Neutrophil (primary cell): Measurements from ENCODE around the gene GRIK3.

Experiments used
- H3K27ac ChIP-seq: fragments of 200-600 bp; sonication (generic); 2 replicates; pipeline ENCODE4 v1.5.1; 2016; ENCODE audit warnings: mild to moderate bottlenecking, moderate library complexity
- H3K27me3 ChIP-seq: fragments of 200-600 bp; sonication (generic); 2 replicates; pipeline ENCODE4 v1.6.0; 2016; ENCODE audit warnings: mild to moderate bottlenecking
- H3K36me3 ChIP-seq: fragments of 200-600 bp; sonication (generic); 2 replicates; pipeline ENCODE4 v1.5.1; 2017
- H3K4me1 ChIP-seq, 2 experiments: fragments of 200-600 bp in 1 of 2; sonication (generic) in 1 of 2; 1 replicate in 1 of 2; 2 replicates in 1 of 2; pipeline versions ENCODE4 v1.5.1 to v1.6.1; 2013 to 2016; ENCODE audit warnings: low read depth in 1 of 2, low read length in 1 of 2, mild to moderate bottlenecking in 1 of 2, moderate library complexity in 1 of 2; ENCODE audit not compliant: control insufficient read depth in 1 of 2, insufficient read depth in 1 of 2
- H3K4me3 ChIP-seq, 2 experiments: fragments of 200-600 bp in 1 of 2; sonication (generic) in 1 of 2; 1 replicate in 1 of 2; 2 replicates in 1 of 2; pipeline ENCODE4 v1.5.1; 2013 to 2016; ENCODE audit warnings: low read depth in 1 of 2, low read length in 1 of 2, mild to moderate bottlenecking in 1 of 2, moderate library complexity in 1 of 2
- H3K9me3 ChIP-seq: fragments of 200-600 bp; sonication (generic); 2 replicates; pipeline ENCODE4 v1.5.1; 2016
- TF ChIP-seq, protein P1 (sequence below): fragments of 200-600 bp; sonication (generic); IDR thresholded peaks from 2 replicates; pipeline ENCODE4 v1.5.1; 2016; ENCODE audit warnings: antibody characterized with exemption

The GRIK3 gene

DNA sequence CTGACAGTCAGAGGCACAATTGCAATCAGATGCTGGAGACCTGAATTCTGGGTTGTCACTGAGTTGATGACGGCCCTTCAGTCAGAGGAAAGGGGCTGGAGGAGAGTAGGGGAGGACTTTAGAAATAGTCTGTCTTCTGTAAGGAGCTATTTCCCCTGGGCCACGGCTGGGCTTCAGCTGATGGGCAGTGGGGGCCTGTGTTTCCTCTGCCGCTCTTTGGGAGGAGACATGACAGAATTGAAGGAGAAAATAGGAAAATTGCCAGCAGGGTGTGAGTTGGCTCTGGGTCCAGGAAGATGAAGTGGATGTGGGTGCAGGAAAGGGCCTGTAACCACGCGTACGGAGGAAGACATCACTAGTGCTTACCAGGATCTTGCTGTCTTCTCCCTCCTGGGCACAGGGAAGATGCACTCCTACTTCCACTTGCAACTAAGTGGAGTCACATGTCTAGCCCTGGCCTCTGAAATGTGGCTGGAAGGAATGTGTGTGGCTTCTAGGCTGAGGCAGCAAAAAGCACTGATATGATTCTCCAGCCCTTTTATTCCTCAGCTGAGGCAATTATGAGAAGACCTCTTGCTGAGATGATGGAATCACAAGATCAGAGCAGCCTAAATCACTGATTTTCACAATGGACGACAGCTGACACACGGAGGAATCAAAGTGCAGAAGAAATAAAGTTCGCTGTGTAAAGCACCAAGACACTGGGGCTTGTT is 250.0 kb downstream of the GRIK3 start:
- Histone ChIP-seq H3K27ac (no peak overlapping the region), H3K4me3 (no peak overlapping the region), H3K4me1 (no peaks in the 10 kb centered on the region)

DNA sequence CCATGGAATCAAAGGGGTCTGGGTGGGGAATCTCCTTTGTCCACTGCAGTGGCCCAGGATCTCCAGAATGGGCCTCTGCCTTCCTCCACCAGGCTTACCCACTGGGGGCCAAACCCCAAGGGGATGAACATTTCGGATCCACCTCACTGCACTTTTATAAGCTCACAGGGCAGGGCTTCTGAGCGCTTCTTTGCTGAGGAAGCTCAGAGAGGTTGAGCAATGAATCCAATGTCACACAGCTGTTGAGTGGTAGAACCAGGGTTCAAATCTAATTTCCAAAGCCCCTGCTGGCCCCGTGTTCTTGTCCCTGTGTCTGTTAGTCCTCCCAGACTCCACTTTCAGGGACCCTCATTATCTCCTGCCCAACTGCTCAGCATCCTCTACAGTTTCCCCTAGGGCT is 250.8 kb downstream of the GRIK3 start:
- Histone ChIP-seq H3K27ac (no peak overlapping the region), H3K9me3 (no peaks in the 10 kb centered on the region), H3K36me3 (no peaks in the 10 kb centered on the region), H3K27me3 (peaks cover 48% of the 10 kb centered on the region), H3K4me1 (no peaks in the 10 kb centered on the region), H3K4me3 (no peak overlapping the region)
- TF ChIP-seq, protein P1, sequence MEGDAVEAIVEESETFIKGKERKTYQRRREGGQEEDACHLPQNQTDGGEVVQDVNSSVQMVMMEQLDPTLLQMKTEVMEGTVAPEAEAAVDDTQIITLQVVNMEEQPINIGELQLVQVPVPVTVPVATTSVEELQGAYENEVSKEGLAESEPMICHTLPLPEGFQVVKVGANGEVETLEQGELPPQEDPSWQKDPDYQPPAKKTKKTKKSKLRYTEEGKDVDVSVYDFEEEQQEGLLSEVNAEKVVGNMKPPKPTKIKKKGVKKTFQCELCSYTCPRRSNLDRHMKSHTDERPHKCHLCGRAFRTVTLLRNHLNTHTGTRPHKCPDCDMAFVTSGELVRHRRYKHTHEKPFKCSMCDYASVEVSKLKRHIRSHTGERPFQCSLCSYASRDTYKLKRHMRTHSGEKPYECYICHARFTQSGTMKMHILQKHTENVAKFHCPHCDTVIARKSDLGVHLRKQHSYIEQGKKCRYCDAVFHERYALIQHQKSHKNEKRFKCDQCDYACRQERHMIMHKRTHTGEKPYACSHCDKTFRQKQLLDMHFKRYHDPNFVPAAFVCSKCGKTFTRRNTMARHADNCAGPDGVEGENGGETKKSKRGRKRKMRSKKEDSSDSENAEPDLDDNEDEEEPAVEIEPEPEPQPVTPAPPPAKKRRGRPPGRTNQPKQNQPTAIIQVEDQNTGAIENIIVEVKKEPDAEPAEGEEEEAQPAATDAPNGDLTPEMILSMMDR: no peak

More for the DNA sequence above, 250.0 kb downstream of the GRIK3 start:
- Histone ChIP-seq H3K9me3 (no peaks in the 10 kb centered on the region), H3K36me3 (no peaks in the 10 kb centered on the region), H3K27me3 (peaks cover 48% of the 10 kb centered on the region)
- TF ChIP-seq, protein P1: no peak

DNA sequence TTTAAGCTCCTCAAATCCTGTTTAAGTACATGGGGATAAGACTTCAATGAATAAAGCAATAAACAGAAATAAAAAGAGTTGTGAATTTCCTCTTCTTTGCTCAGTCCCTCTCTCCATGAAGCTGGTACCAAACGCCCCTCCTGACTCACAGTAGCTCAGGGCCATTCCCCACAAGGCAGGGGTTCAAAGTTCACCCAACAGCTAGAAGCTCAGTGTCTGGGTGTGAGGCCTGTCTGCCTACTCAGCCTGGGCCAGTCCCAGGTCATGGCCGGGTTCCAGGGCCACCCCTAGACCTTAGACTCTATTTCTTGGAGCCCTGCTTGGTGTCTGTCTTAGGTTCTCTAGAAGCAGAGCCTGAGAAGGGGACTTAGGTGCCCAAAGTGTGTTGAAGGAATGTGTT is 251.5 kb downstream of the GRIK3 start:
- Histone ChIP-seq H3K36me3 (no peaks in the 10 kb centered on the region), H3K4me1 (no peaks in the 10 kb centered on the region), H3K9me3 (no peaks in the 10 kb centered on the region), H3K27ac (no peak overlapping the region), H3K4me3 (no peak overlapping the region), H3K27me3 (peaks cover 49% of the 10 kb centered on the region)
- TF ChIP-seq, protein P1: no peak

DNA sequence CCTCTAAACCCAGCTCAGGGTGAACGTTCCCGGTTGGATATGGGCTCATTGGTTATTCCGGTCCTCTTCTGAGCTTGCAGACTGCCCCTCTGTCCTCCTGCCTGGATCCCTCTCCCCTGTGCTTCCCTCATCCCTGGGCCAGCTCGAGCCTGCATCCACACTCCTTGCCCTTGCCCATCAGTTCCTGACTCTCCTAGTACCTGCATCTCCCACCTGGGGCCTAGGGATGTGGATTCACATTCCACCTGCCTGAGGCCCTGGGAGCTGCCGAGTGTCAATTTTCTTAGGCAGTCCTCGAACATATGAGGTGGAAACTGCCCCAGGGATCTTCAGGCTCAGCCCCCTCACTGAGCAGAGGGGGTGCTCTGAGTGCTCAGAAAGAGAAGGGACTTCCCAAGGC is 252.2 kb downstream of the GRIK3 start:
- TF ChIP-seq, protein P1: no peak
- Histone ChIP-seq H3K27me3 (peaks cover 49% of the 10 kb centered on the region), H3K36me3 (no peaks in the 10 kb centered on the region), H3K27ac (no peak overlapping the region), H3K4me3 (no peak overlapping the region), H3K9me3 (no peaks in the 10 kb centered on the region), H3K4me1 (no peaks in the 10 kb centered on the region)

DNA sequence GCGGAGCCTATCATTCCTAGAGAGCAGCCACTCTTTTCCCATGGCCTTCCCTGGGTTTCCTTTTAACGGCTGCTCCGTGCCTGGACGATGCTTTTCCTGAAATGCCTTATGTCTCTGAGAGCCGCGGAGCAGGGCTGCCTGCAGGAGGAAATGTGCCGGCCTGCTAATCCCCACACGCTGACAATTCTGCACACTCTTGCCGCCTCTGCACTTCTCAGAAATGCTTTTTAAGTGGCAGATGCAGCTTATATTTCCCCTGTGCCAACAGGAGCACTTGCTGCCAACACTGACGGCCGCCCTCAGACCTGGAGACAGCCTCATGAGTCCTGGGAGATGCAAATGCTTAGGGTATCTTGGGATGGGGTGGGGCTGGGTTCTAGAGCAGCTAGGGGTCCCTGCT is 253.2 kb downstream of the GRIK3 start:
- Histone ChIP-seq H3K9me3 (no peaks in the 10 kb centered on the region), H3K4me3 (no peak overlapping the region), H3K27me3 (peaks cover 49% of the 10 kb centered on the region), H3K36me3 (no peaks in the 10 kb centered on the region), H3K4me1 (no peaks in the 10 kb centered on the region), H3K27ac (no peak overlapping the region)
- TF ChIP-seq, protein P1: no peak
